Fibroblast of lung (primary cell): ENCODE measurements around the gene CREG1. TPM values are rescaled to one million over a fixed set of nuclear protein-coding genes. Genes with fewer than 3 reads are reported as not detected.

Experiments used
- DNase-seq, 2 donors: peaks; one replicate each; pipeline versions ENCODE4 v3.0.0 to v3.0.0-alpha.2; 2010; ENCODE audit warnings: low read depth in 2 of 2
- H2AFZ ChIP-seq: 2 replicates; pipeline ENCODE4 v1.5.1; 2012; ENCODE audit warnings: low read length, control low read depth, inconsistent platforms
- H3K27ac ChIP-seq: 2 replicates; pipeline ENCODE4 v1.5.1; 2011; ENCODE audit warnings: low read length, control low read depth; ENCODE audit not compliant: insufficient read depth
- H3K27me3 ChIP-seq: 2 replicates; pipeline ENCODE4 v1.5.1; 2011; ENCODE audit warnings: mild to moderate bottlenecking, low read length; ENCODE audit not compliant: control insufficient read depth, insufficient read depth
- H3K36me3 ChIP-seq: 2 replicates; pipeline ENCODE4 v1.5.1; 2011; ENCODE audit warnings: low read length; ENCODE audit not compliant: control insufficient read depth, insufficient read depth
- H3K4me1 ChIP-seq: 2 replicates; pipeline ENCODE4 v1.5.1; 2011; ENCODE audit warnings: low read length; ENCODE audit not compliant: control insufficient read depth, insufficient read depth; ENCODE audit errors: extremely low read depth
- H3K4me2 ChIP-seq: 2 replicates; pipeline ENCODE4 v1.5.1; 2011; ENCODE audit warnings: low read length, control low read depth; ENCODE audit not compliant: insufficient read depth; ENCODE audit errors: extremely low read depth
- H3K4me3 ChIP-seq, 4 experiments: fragments of 200-600 bp in 1 of 4; sonication (generic) in 1 of 4; replicated peaks in 1 of 4; 2 replicates each; pipeline ENCODE4 v1.5.1; 2011 to 2016; ENCODE audit warnings: low read length in 4 of 4, low read depth in 3 of 4, mild to moderate bottlenecking in 3 of 4, control low read depth in 2 of 4, inconsistent platforms in 1 of 4, mixed read lengths in 1 of 4; ENCODE audit not compliant: insufficient read depth in 1 of 4; ENCODE audit errors: control extremely low read depth in 1 of 4
- H3K79me2 ChIP-seq: 2 replicates; pipeline ENCODE4 v1.5.1; 2012; ENCODE audit warnings: mild to moderate bottlenecking, low read length, inconsistent platforms; ENCODE audit not compliant: control insufficient read depth, insufficient read depth
- H3K9ac ChIP-seq: 2 replicates; pipeline ENCODE4 v1.5.1; 2011; ENCODE audit warnings: mild to moderate bottlenecking, low read length, control low read depth; ENCODE audit not compliant: insufficient read depth
- H3K9me3 ChIP-seq: 2 replicates; pipeline ENCODE4 v1.5.1; 2012; ENCODE audit warnings: low read depth, low read length; ENCODE audit not compliant: control insufficient read depth, insufficient read depth
- H4K20me1 ChIP-seq: 2 replicates; pipeline ENCODE4 v1.5.1; 2011; ENCODE audit warnings: low read length; ENCODE audit not compliant: control insufficient read depth, insufficient read depth; ENCODE audit errors: extremely low read depth
- EZH2 ChIP-seq: IDR thresholded peaks from 2 replicates; pipeline ENCODE4 v1.5.1; 2012; ENCODE audit warnings: low read length, control low read depth, mild to moderate bottlenecking; ENCODE audit errors: missing control alignments
- polyA plus RNA-seq, 2 donors: library from polyadenylated mRNA; depleted of rRNA in 1 of 2; stranded (reverse) in 1 of 2; unstranded in 1 of 2; fragments of >200 nt; gene quantifications; 2 replicates each; pipeline ENCODE4 v1.2.1, GENCODE V29; 2011 to 2012; ENCODE audit warnings: missing spikeins in 1 of 2
- total RNA-seq: library from RNA; depleted of rRNA; stranded (reverse); fragments of >200 nt; gene quantifications from 2 replicates; pipeline ENCODE4 v1.2.1, GENCODE V29; 2014
- TF ChIP-seq, protein P1 (sequence below), 2 donors: IDR thresholded peaks in 1 of 2; conservative IDR thresholded peaks in 1 of 2; 1 replicate in 1 of 2; 2 replicates in 1 of 2; pipeline ENCODE4 v1.5.1; 2011 to 2012; ENCODE audit warnings: low read length in 2 of 2, control low read depth in 1 of 2, inconsistent platforms in 1 of 2, low read depth in 1 of 2, mild to moderate bottlenecking in 1 of 2

CREG1 gene
- total and polyA plus RNA-seq, 2 donors (not counting 1 experiment from before 2014, with no cell fraction given): 58.5 to 75.5 TPM

GRCh38 chr1:167567663-167568062, 14.1 kb upstream of the CREG1 start:
- H3K36me3 ChIP-seq: no peaks in the 10 kb centered on the region
- H3K4me2 ChIP-seq: no peak overlapping the region
- no peak overlapping the region for H2AFZ ChIP-seq
- no peaks in the 10 kb centered on the region for H3K9me3 ChIP-seq
- DNase-seq: no peak
- no peak for TF ChIP-seq EZH2
- TF ChIP-seq, protein P1, sequence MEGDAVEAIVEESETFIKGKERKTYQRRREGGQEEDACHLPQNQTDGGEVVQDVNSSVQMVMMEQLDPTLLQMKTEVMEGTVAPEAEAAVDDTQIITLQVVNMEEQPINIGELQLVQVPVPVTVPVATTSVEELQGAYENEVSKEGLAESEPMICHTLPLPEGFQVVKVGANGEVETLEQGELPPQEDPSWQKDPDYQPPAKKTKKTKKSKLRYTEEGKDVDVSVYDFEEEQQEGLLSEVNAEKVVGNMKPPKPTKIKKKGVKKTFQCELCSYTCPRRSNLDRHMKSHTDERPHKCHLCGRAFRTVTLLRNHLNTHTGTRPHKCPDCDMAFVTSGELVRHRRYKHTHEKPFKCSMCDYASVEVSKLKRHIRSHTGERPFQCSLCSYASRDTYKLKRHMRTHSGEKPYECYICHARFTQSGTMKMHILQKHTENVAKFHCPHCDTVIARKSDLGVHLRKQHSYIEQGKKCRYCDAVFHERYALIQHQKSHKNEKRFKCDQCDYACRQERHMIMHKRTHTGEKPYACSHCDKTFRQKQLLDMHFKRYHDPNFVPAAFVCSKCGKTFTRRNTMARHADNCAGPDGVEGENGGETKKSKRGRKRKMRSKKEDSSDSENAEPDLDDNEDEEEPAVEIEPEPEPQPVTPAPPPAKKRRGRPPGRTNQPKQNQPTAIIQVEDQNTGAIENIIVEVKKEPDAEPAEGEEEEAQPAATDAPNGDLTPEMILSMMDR (conservative IDR thresholded peaks at IDR 0.05 in 1 of 2, IDR thresholded peaks at IDR 0.05 in 1 of 2; ENCODE audit: low read depth in 1 of 2, low read length in 2 of 2): no peak
- H4K20me1 ChIP-seq: no peaks in the 10 kb centered on the region
- no peak overlapping the region for H3K27ac ChIP-seq
- H3K27me3 ChIP-seq: no peaks in the 10 kb centered on the region
- H3K4me1 ChIP-seq: no peaks in the 10 kb centered on the region
- H3K4me3 ChIP-seq: no peak overlapping the region
- no peaks in the 10 kb centered on the region for H3K79me2 ChIP-seq
- no peak overlapping the region for H3K9ac ChIP-seq

DNA sequence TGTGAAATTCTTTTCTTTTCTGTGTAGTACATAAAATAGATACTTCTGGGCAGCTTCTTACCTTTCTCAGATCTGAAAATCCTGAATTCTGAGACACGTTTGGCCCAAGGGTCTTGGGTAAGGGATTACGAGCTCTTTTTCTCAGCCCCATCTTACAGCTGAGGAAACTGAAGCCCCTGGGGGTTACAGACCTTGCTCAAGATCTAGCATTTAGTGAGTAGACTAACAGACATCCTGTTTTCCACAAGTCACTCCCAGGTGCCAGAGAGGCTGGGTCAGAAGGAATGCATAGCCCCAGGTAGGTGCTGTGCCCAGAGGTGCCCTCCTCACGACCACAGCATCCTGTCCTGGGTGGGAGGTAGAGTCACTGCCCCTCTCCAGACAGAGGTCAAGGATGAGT, 13.2 kb upstream of the CREG1 start:
- Histone ChIP-seq H3K4me2 (no peak overlapping the region), H3K4me3 (no peak overlapping the region), H3K27me3 (no peaks in the 10 kb centered on the region), H3K79me2 (no peaks in the 10 kb centered on the region), H3K9me3 (no peaks in the 10 kb centered on the region), H3K27ac (no peak overlapping the region), H2AFZ (no peak overlapping the region), H4K20me1 (no peaks in the 10 kb centered on the region), H3K9ac (no peak overlapping the region), H3K36me3 (no peaks in the 10 kb centered on the region), H3K4me1 (no peaks in the 10 kb centered on the region)
- TF ChIP-seq, protein P1 (conservative IDR thresholded peaks at IDR 0.05 in 1 of 2, IDR thresholded peaks at IDR 0.05 in 1 of 2; ENCODE audit: low read depth in 1 of 2, low read length in 2 of 2): no peak
- TF ChIP-seq EZH2: no peak
- DNase-seq: no peak

DNA sequence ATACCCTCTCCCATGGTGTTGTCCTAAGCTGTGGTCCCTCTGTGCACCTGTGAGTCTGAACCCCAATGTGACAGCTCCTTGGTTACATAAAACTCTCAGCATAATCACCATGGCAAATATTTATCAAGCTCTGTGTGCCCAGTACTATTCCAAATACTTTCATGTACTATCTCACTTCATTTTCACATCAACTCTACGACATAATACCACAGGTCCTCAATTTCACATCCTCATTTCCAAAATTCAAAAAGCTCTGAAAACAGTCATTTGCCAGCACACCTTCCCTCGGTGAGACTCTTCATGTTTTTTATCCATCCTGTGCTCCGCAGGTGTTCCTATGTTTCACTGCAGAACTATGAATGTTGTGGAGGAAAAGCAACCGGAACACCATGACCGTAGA, 12.4 kb upstream of the CREG1 start:
- DNase-seq: no peak
- Histone ChIP-seq H2AFZ (no peak overlapping the region), H3K79me2 (no peaks in the 10 kb centered on the region), H3K36me3 (no peaks in the 10 kb centered on the region), H3K4me1 (no peaks in the 10 kb centered on the region), H3K27me3 (no peaks in the 10 kb centered on the region), H3K9ac (no peak overlapping the region), H3K27ac (no peak overlapping the region), H3K4me3 (no peak overlapping the region), H4K20me1 (no peaks in the 10 kb centered on the region), H3K4me2 (no peak overlapping the region), H3K9me3 (no peaks in the 10 kb centered on the region)
- no peak for TF ChIP-seq EZH2
- TF ChIP-seq, protein P1 (conservative IDR thresholded peaks at IDR 0.05 in 1 of 2, IDR thresholded peaks at IDR 0.05 in 1 of 2; ENCODE audit: low read depth in 1 of 2, low read length in 2 of 2): no peak
